HEK293T (cell line): ENCODE results near the gene PALMD.

Experiments
- CTCF ChIA-PET: fragments of 350-600 bp; formaldehyde crosslinking; extraction: SDS; loops from one replicate; lab custom pipeline; 2021; ENCODE audit warnings: antibody characterized with exemption, inconsistent platforms; lab: Yijun Ruan, JAX
- POLR2A ChIA-PET: fragments of 350-600 bp; formaldehyde crosslinking; extraction: SDS; loops from one replicate; lab custom pipeline; 2020; ENCODE audit warnings: antibody characterized with exemption, inconsistent platforms; lab: Yijun Ruan, JAX
- DNase-seq: peaks from one replicate; pipeline ENCODE4 v3.0.0; 2012; ENCODE audit warnings: mixed read lengths; ENCODE audit errors: extremely low spot score
- ARNT ChIP-seq: fragments of 450-650 bp; IDR thresholded peaks from 2 replicates; pipeline ENCODE4 v1.6.1; 2017; ENCODE audit warnings: mild to moderate bottlenecking
- BHLHE40 ChIP-seq: fragments of 450-650 bp; IDR thresholded peaks from 2 replicates; pipeline ENCODE4 v1.6.1; 2016; ENCODE audit warnings: mild to moderate bottlenecking, moderate library complexity, borderline replicate concordance
- CTBP1 ChIP-seq: fragments of 450-650 bp; IDR thresholded peaks from 2 replicates; pipeline ENCODE4 v1.6.1; 2016; ENCODE audit warnings: borderline replicate concordance
- ELF4 ChIP-seq: fragments of 450-650 bp; IDR thresholded peaks from 2 replicates; pipeline ENCODE4 v1.6.1; 2017; ENCODE audit warnings: antibody characterized with exemption
- FOXA1 ChIP-seq: fragments of 450-650 bp; IDR thresholded peaks from 2 replicates; pipeline ENCODE4 v1.6.1; 2016; ENCODE audit warnings: mild to moderate bottlenecking
- FOXK2 ChIP-seq: fragments of 450-650 bp; IDR thresholded peaks from 2 replicates; pipeline ENCODE4 v1.6.1; 2016; ENCODE audit warnings: mild to moderate bottlenecking
- FOXM1 ChIP-seq: fragments of 450-650 bp; IDR thresholded peaks from 2 replicates; pipeline ENCODE4 v1.6.1; 2017; ENCODE audit warnings: mild to moderate bottlenecking, borderline replicate concordance
- HDGF ChIP-seq: fragments of 450-650 bp; IDR thresholded peaks from 2 replicates; pipeline ENCODE4 v1.6.1; 2017; ENCODE audit warnings: antibody characterized with exemption, borderline replicate concordance
- L3MBTL2 ChIP-seq: fragments of 450-650 bp; conservative IDR thresholded peaks from 2 replicates; pipeline ENCODE4 v1.6.1; 2016; ENCODE audit warnings: mild to moderate bottlenecking
- LEF1 ChIP-seq: fragments of 450-650 bp; IDR thresholded peaks from 2 replicates; pipeline ENCODE4 v1.6.1; 2017; ENCODE audit warnings: mild to moderate bottlenecking, borderline replicate concordance
- NFRKB ChIP-seq: fragments of 450-650 bp; IDR thresholded peaks from 2 replicates; pipeline ENCODE4 v1.6.1; 2016; ENCODE audit warnings: mild to moderate bottlenecking, moderate library complexity
- SP1 ChIP-seq: fragments of 450-650 bp; IDR thresholded peaks from 2 replicates; pipeline ENCODE4 v1.6.1; 2017
- SUZ12 ChIP-seq: fragments of 450-650 bp; IDR thresholded peaks from 2 replicates; pipeline ENCODE4 v1.6.1; 2016; ENCODE audit warnings: mild to moderate bottlenecking
- TARDBP ChIP-seq: fragments of 450-650 bp; IDR thresholded peaks from 2 replicates; pipeline ENCODE4 v1.6.1; 2016
- ZNF384 ChIP-seq: fragments of 450-650 bp; IDR thresholded peaks from 2 replicates; pipeline ENCODE4 v1.6.1; 2016
- TF ChIP-seq, protein P1 (sequence below): fragments of 450-650 bp; IDR thresholded peaks from 2 replicates; pipeline ENCODE4 v1.6.1; 2016

Gene PALMD

GRCh38 chr1:99677416-99677815 lies 31.5 kb downstream of the PALMD start:
- TF ChIP-seq LEF1 (no peak), CTBP1 (no peak), FOXM1 (no peak), ARNT (no peak), L3MBTL2 (no peak), ELF4 (no peak), FOXK2 (no peak)
- CTCF ChIA-PET, result no interaction called here
- POLR2A ChIA-PET, result no interaction called here

DNA sequence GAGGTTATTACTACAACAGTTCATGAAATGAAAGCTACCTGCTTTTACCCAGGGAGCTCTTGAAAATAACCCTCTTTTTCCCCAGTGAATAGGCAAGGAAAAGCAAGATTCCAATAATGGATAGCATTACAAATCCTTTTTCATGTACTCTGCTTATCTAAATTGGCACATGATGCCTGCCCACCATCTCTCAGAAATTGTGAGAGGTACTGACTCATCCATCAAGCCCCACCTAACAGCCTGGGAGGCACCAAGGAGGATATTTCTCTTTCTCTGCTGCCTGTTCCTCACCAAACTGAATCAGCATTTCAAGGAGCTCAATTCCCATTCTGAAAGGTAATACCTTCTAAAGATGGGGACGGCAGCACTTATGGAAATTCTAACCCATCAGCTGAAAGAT lies 34.4 kb downstream of the PALMD start:
- POLR2A ChIA-PET, result no interaction called here
- no peak for TF ChIP-seq SUZ12
- TF ChIP-seq FOXK2, result no peak
- TF ChIP-seq FOXA1, result no peak
- DNase-seq, result no peak
- CTCF ChIA-PET, result interaction anchor here (0.5 to 1.0 kb wide), 3 partner anchors 10 to 859 kb away, joined by 3 read pairs; no protein-coding TSS in a partner anchor

More at GRCh38 chr1:99677416-99677815, 31.5 kb downstream of the PALMD start:
- DNase-seq, result no peak

GRCh38 chr1:99681583-99681982 lies 35.7 kb downstream of the PALMD start:
- ChIA-PET POLR2A (no interaction called here), CTCF (interaction anchor here (0.7 to 1.5 kb wide), 2 partner anchors 8 to 319 kb away, joined by 4 read pairs; no protein-coding TSS in a partner anchor)
- DNase-seq, result no peak
- TF ChIP-seq ZNF384 (no peak), CTBP1 (no peak), FOXM1 (no peak), SUZ12 (no peak), FOXA1 (no peak), HDGF (no peak), LEF1 (no peak), SP1 (no peak), BHLHE40 (no peak), ELF4 (no peak), FOXK2 (no peak), NFRKB (no peak), ARNT (no peak), L3MBTL2 (no peak), TARDBP (no peak)
- TF ChIP-seq, protein P1, sequence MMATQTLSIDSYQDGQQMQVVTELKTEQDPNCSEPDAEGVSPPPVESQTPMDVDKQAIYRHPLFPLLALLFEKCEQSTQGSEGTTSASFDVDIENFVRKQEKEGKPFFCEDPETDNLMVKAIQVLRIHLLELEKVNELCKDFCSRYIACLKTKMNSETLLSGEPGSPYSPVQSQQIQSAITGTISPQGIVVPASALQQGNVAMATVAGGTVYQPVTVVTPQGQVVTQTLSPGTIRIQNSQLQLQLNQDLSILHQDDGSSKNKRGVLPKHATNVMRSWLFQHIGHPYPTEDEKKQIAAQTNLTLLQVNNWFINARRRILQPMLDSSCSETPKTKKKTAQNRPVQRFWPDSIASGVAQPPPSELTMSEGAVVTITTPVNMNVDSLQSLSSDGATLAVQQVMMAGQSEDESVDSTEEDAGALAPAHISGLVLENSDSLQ, result no peak

DNA sequence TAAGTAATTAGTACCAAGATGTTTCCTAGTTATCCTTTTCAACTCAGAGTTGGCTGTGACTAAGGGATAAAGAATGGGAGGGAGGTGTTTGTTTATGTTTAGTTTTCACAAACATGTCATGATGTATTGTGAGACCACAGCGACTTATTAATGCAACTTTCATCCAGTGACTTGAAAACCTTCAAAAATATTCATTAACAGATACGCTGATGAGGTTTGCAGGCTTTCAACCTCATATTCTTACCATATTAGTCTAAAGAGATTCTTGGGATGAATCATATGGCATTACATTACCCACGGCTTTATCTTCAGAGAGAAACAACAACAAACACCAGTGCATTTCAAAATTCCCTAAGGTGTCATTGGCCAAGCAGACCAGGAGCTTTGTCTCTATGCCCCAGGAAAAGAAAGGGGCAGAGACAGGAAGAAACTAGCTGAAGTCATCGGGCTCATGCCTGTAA lies 36.4 kb downstream of the PALMD start:
- TF ChIP-seq CTBP1, result no peak
- no peak for TF ChIP-seq TARDBP
- no peak for TF ChIP-seq FOXM1
- TF ChIP-seq, protein P1, result no peak
- TF ChIP-seq BHLHE40, result no peak
- TF ChIP-seq SUZ12, result no peak
- no peak for TF ChIP-seq FOXA1
- TF ChIP-seq SP1, result no peak
- no peak for TF ChIP-seq LEF1
- no peak for TF ChIP-seq FOXK2
- no peak for TF ChIP-seq L3MBTL2
- no peak for TF ChIP-seq ELF4
- TF ChIP-seq HDGF, result no peak
- TF ChIP-seq ZNF384, result no peak
- TF ChIP-seq ARNT, result no peak
- CTCF ChIA-PET, result interaction anchor here (0.8 to 1.5 kb wide), 2 partner anchors 9 to 151 kb away, joined by 3 to 4 read pairs; no protein-coding TSS in a partner anchor
- POLR2A ChIA-PET, result no interaction called here
- no peak for DNase-seq

- TF ChIP-seq HDGF, result no peak
- no peak for TF ChIP-seq LEF1
- no peak for TF ChIP-seq TARDBP
- no peak for TF ChIP-seq CTBP1
- CTCF ChIA-PET, result interaction anchor here (0.6 to 1.4 kb wide), 12 partner anchors 10 to 484 kb away, joined by 3 to 9 read pairs (median 4); partner anchors contain the start of genes PALMD and PLPPR4
- POLR2A ChIA-PET, result no interaction called here
- peak; percentile 72 for DNase-seq
These were observed 39.7 kb downstream of the PALMD start for GRCh38 chr1:99685516-99686180.

DNA sequence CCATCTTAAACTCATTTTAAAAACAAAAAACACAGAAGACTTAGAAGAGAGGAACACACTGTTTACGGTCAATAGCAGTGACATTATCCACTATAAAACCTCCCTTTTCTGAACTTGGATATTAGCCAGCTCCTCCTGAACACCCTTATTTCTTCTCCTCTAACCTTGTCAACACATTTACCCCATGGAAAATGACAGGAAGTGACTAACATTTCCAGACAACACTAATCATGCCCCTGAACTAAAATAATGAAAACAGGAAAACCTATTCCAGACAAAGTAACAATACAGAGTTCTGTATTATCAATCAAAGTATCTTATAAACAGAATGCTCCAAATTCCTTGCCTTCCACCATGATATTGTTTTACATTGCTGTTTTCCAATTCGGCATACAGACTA lies 45.3 kb downstream of the PALMD start:
- no peak for TF ChIP-seq ARNT
- no peak for TF ChIP-seq HDGF
- no peak for TF ChIP-seq NFRKB
- TF ChIP-seq ELF4, result no peak
- TF ChIP-seq CTBP1, result no peak
- TF ChIP-seq, protein P1, result no peak
- no peak for TF ChIP-seq LEF1
- no peak for TF ChIP-seq BHLHE40
- TF ChIP-seq FOXA1, result no peak
- TF ChIP-seq L3MBTL2, result no peak
- no peak for TF ChIP-seq FOXK2
- TF ChIP-seq SUZ12, result no peak
- no peak for TF ChIP-seq FOXM1
- no peak for TF ChIP-seq SP1
- no peak for TF ChIP-seq ZNF384
- no peak for DNase-seq
- ChIA-PET POLR2A (no interaction called here), CTCF (interaction anchor here (0.6 to 0.7 kb wide), 2 partner anchors 8 to 11 kb away, joined by 3 read pairs; no protein-coding TSS in a partner anchor)
